K562 (cell line): Measurements from ENCODE around the gene SPNS1. TPM values are rescaled to one million over a fixed set of nuclear protein-coding genes. Genes with fewer than 3 reads are reported as not detected.

Source experiments
- ATAC-seq: fragments of 200-7000 bp; cut with Tn5 transposase; 3 replicates; pipeline ENCODE4 v1.9.1; 2020; ENCODE audit warnings: moderate library complexity
- BruUV-seq: library from RNA; stranded (reverse); fragments of 400-500 nt; replicated peaks from 2 replicates; lab custom pipeline; 2021; lab: Mats Ljungman, UMichigan
- CTCF ChIA-PET: fragments of 300-600 bp; formaldehyde crosslinking; extraction: SDS; loops from one replicate; lab custom pipeline; 2021; ENCODE audit warnings: low intra/inter-chr PET ratio; lab: Yijun Ruan, JAX
- POLR2A ChIA-PET: fragments of 300-600, 350-650 bp; sonication (Branson Sonifier 250); formaldehyde crosslinking; extraction: SDS; loops from one replicate; lab custom pipeline; 2021; ENCODE audit warnings: antibody characterized with exemption, inconsistent platforms; lab: Yijun Ruan, JAX
- DNase-seq, 4 experiments: peaks; one replicate each; pipeline versions ENCODE4 v3.0.0 to v3.0.0-alpha.2; 2011 to 2018; ENCODE audit warnings: low spot score in 3 of 4, mixed read lengths in 3 of 4; ENCODE audit errors: extremely low read depth in 1 of 4
- FAIRE-seq: peaks from 2 replicates; lab custom pipeline; 2011; peaks lifted over from hg19 to GRCh38; lab: Jason Lieb, UNC
- H2AFZ ChIP-seq: 2 replicates; pipeline ENCODE4 v1.6.0; 2011; ENCODE audit warnings: low read depth, low read length, control low read depth, inconsistent platforms
- H3K27ac ChIP-seq: fragments of 200-600 bp; 3 replicates; pipeline ENCODE4 v1.8.0; 2011; ENCODE audit warnings: low read depth, mild to moderate bottlenecking, control low read depth, inconsistent platforms, low read length, moderate library complexity, mixed read lengths; ENCODE audit errors: extremely low read depth
- H3K27me3 ChIP-seq, 2 experiments: fragments of 300-600 bp in 1 of 2; 2 replicates in 1 of 2; 3 replicates in 1 of 2; pipeline versions ENCODE4 v1.6.0 to v1.8.0; 2011; ENCODE audit warnings: inconsistent platforms in 2 of 2, low read length in 2 of 2, mild to moderate bottlenecking in 1 of 2, mixed read lengths in 1 of 2, moderate library complexity in 1 of 2; ENCODE audit not compliant: control insufficient read depth in 2 of 2, insufficient read depth in 2 of 2
- H3K36me3 ChIP-seq: fragments of 300-600 bp; 3 replicates; pipeline ENCODE4 v1.8.0; 2011; ENCODE audit warnings: mild to moderate bottlenecking, low read length, inconsistent platforms; ENCODE audit not compliant: control insufficient read depth, insufficient read depth
- H3K4me1 ChIP-seq, 2 experiments: fragments of 200-600 bp in 1 of 2; replicated peaks in 1 of 2; 2 replicates in 1 of 2; 3 replicates in 1 of 2; pipeline versions ENCODE4 v1.5.1 to v1.8.0; 2011; ENCODE audit warnings: inconsistent platforms in 2 of 2, low read length in 2 of 2, mild to moderate bottlenecking in 1 of 2, mixed read lengths in 1 of 2, moderate library complexity in 1 of 2; ENCODE audit not compliant: control insufficient read depth in 2 of 2, insufficient read depth in 2 of 2
- H3K4me2 ChIP-seq: 2 replicates; pipeline ENCODE4 v1.6.1; 2011; ENCODE audit warnings: low read length, control low read depth, inconsistent platforms, mixed read lengths; ENCODE audit not compliant: insufficient read depth
- H3K4me3 ChIP-seq: fragments of 200-600 bp; sonication (generic), shearing (Covaris generic); 2 replicates; pipeline ENCODE4 v1.5.1; 2016; ENCODE audit warnings: control low read depth, inconsistent platforms
- H3K79me2 ChIP-seq: fragments of 200-600 bp; 3 replicates; pipeline ENCODE4 v1.8.0; 2011; ENCODE audit warnings: low read length, inconsistent platforms; ENCODE audit not compliant: control insufficient read depth, insufficient read depth
- H3K9ac ChIP-seq, 2 experiments: 2 replicates each; pipeline versions ENCODE4 v1.6.0 to v1.6.1; 2011; ENCODE audit warnings: low read depth in 2 of 2, low read length in 2 of 2, control low read depth in 1 of 2, inconsistent platforms in 1 of 2, mild to moderate bottlenecking in 1 of 2, mixed read lengths in 1 of 2; ENCODE audit not compliant: insufficient read depth in 1 of 2
- H3K9me1 ChIP-seq: one replicate; pipeline ENCODE4 v1.6.0; 2011; ENCODE audit warnings: inconsistent platforms, mild to moderate bottlenecking, low read length, moderate library complexity; ENCODE audit not compliant: control insufficient read depth, insufficient read depth
- H3K9me3 ChIP-seq: replicated peaks from 2 replicates; pipeline ENCODE4 v1.5.1; 2011; ENCODE audit warnings: low read depth, low read length, inconsistent platforms; ENCODE audit not compliant: control insufficient read depth, insufficient read depth
- H4K20me1 ChIP-seq: replicated peaks from 2 replicates; pipeline ENCODE4 v1.6.1; 2011; ENCODE audit warnings: low read length, inconsistent platforms, mixed read lengths; ENCODE audit not compliant: control insufficient read depth, insufficient read depth
- NR2C2 ChIP-seq, 2 experiments: fragments of 200-800 bp in 1 of 2; sonication (Bioruptor generic) in 1 of 2; sonication (generic) in 1 of 2; formaldehyde crosslinking in 1 of 2; IDR thresholded peaks; 2 replicates each; pipeline versions ENCODE4 v1.6.1 to v1.8.0; 2016 to 2022; ENCODE audit warnings: mild to moderate bottlenecking in 1 of 2, missing compliant biosample characterization in 1 of 2, missing genetic modification characterization in 1 of 2, missing genetic modification reagents in 1 of 2
- POLR2A ChIP-seq: fragments of 450-650 bp; conservative IDR thresholded peaks from 2 replicates; pipeline ENCODE4 v1.6.1; 2016
- POLR2AphosphoS2 ChIP-seq: IDR thresholded peaks from 2 replicates; pipeline ENCODE4 v1.6.1; 2012; ENCODE audit warnings: low read length, improper control_type of control experiment
- SUPT5H ChIP-seq: fragments of 450-650 bp; IDR thresholded peaks from 2 replicates; pipeline ENCODE4 v1.6.1; 2016
- U2AF1 ChIP-seq: fragments of 200-400 bp; formaldehyde crosslinking; optimal IDR thresholded peaks from 2 replicates; pipeline ENCODE3; 2017; ENCODE audit warnings: mild to moderate bottlenecking, low read depth, low read length, moderate library complexity
- ZC3H8 ChIP-seq: fragments of 450-650 bp; IDR thresholded peaks from 2 replicates; pipeline ENCODE4 v1.6.1; 2017
- ZNF121 ChIP-seq: sonication (generic); formaldehyde crosslinking; conservative IDR thresholded peaks from 2 replicates; pipeline ENCODE4 v1.8.0; 2022; ENCODE audit warnings: missing genetic modification reagents
- WGBS: fragments of 100-300 bp; shearing (Covaris generic); methylation state at CpG from one replicate; pipeline ENCODE4 v1.1.6; 2016; ENCODE audit warnings: low coverage, mixed read lengths; ENCODE audit not compliant: insufficient coverage; ENCODE audit errors: missing lambda C conversion rate; 5-methylcytosine and 5-hydroxymethylcytosine counted together
- in situ Hi-C: fragments of 300-500 bp; cut with MboI; formaldehyde crosslinking; loops from 4 replicates; pipeline ENCODE4 v1.15.0; 2018; ENCODE audit warnings: inconsistent platforms, mixed read lengths
- intact Hi-C: fragments of 100-400 bp; cut with micrococcal nuclease; formaldehyde crosslinking; loops from 2 replicates; pipeline ENCODE4 v1.14.2; 2022
- polyA plus RNA-seq, 8 experiments: library from polyadenylated mRNA; depleted of rRNA in 4 of 8; stranded (reverse) in 5 of 8; unstranded in 3 of 8; fragments of >200 nt; fragmentation: Nextera tagmentation in 2 of 8; fragmentation: Illumina TruSeq in 1 of 8; extraction: Ambion mirVana in 2 of 8; extraction: Trizol in 1 of 8; gene quantifications; 2 replicates each; pipeline versions ENCODE4 v1.2.1 to v1.2.3, GENCODE V29; 2011 to 2014; ENCODE audit warnings: inconsistent platforms in 1 of 8, missing spikeins in 1 of 8
- total RNA-seq, 7 experiments: library from RNA; depleted of rRNA in 6 of 7; stranded (reverse); fragments of >200 nt in 6 of 7; fragmentation: Illumina TruSeq in 2 of 7; extraction: Trizol in 2 of 7; gene quantifications; 2 replicates each; pipeline versions ENCODE4 v1.2.1 to v1.2.3, GENCODE V29; 2011 to 2021; ENCODE audit warnings: low replicate concordance in 1 of 7

The SPNS1 gene
- total and polyA plus RNA-seq, 9 of the 15 experiments (the other 6 are each of a cell fraction or from before 2014, with no cell fraction given) = 0.58 to 64.9 (median 13.7) TPM

DNA sequence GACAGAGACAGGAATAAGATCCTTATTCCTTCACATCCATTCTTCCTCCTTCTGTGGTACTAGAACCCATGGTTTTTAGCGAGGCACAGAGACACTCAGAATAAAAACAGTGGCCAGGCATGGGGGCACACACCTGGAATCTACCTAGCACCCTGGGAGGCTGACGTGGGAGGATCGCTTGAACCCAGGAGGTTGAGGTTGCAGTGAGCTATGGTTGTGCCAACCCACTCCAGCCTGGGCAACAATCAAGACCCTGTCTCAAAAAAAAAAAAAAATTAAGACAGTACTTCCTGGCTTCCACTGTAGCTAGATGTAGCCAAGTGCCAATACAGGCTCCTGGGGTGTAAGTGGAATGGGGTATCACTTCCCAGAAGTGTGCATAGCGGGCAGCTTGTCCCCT is 7.4 kb upstream of the SPNS1 start:
- Histone ChIP-seq H3K27ac (no peak overlapping the region), H3K4me2 (no peak overlapping the region), H3K79me2 (no peaks in the 10 kb centered on the region), H3K27me3 (no peaks in the 10 kb centered on the region), H3K9me1 (no peaks in the 10 kb centered on the region), H3K4me3 (no peak overlapping the region), H3K9ac (peak overlapping the region in 1 of 2 experiments; percentile 54; a peak in 1 of 4 replicates), H3K4me1 (no peaks in the 10 kb centered on the region), H2AFZ (no peak overlapping the region), H4K20me1 (no peaks in the 10 kb centered on the region), H3K9me3 (no peaks in the 10 kb centered on the region), H3K36me3 (peaks cover 33% of the 10 kb centered on the region; the same call in 2 of the 3 replicates)
- 50% methylated on average over 4 of the region's 4 CpGs for WGBS
- TF ChIP-seq NR2C2 (CRISPR knock-in tag; IDR thresholded peaks at IDR 0.05) = no peak
- no peak for TF ChIP-seq NR2C2 (tag; IDR thresholded peaks at IDR 0.05)
- TF ChIP-seq U2AF1 = no peak
- peak; percentile 56 for TF ChIP-seq SUPT5H
- TF ChIP-seq ZC3H8 = no peak
- TF ChIP-seq POLR2A = peak; percentile 48
- 0 out of 2 replicates have a peak, but pooled peaks have one; percentile 53 for TF ChIP-seq POLR2AphosphoS2
- TF ChIP-seq ZNF121 (CRISPR knock-in tag) = peak; percentile 81
- no peak for FAIRE-seq
- ATAC-seq = no peak
- ChIA-PET POLR2A (interaction anchor here (1.0 kb wide), 1 partner anchor 11 kb away, joined by 3 read pairs; no protein-coding TSS in a partner anchor), CTCF (no interaction called here)
- no TSS peak for BruUV-seq
- DNase-seq = no peak
- intact Hi-C loops (no loop called here), in situ Hi-C loops (loop anchor here (25.0 kb wide), 1 partner anchor 305 kb away; no protein-coding TSS in a partner anchor)
